ENCODE measurements around the gene OR52R1. TPM values are rescaled to one million over a fixed set of nuclear protein-coding genes. Genes with fewer than 3 reads are reported as not detected.
"Not testable (repeated sequence)": the region's sequence is repeated elsewhere in the genome, so short reads cannot be mapped to it uniquely, and the experiment has no call there.

Gene OR52R1
- not detected in 2 replicates for total RNA-seq (2014; rRNA removed; shearing (Covaris generic))
- polyA plus RNA-seq (2014; cell fraction: nucleus; rRNA removed), result not detected in 2 replicates

GRCh38 chr11:4804280-4804679, at the start of gene OR52R1:
OR52R1 (minus strand) TSS chr11:4804380; CDS start chr11:4804380, 0 bp downstream.
- no peak for DNase-seq (ENCODE audit: extremely low read depth, low read depth)

- no peak for DNase-seq (ENCODE audit: extremely low read depth, low read depth)
Observed at GRCh38 chr11:4851033-4851432, 46.9 kb upstream of the OR52R1 start.

- DNase-seq (ENCODE audit: extremely low read depth, low read depth), result no peak
Observed at GRCh38 chr11:4848908-4849532, 44.8 kb upstream of the OR52R1 start, which contains the start of gene OR51S1. OR51S1 (minus strand) TSS chr11:4849208; CDS start chr11:4849208, 0 bp downstream.

- no peak for DNase-seq (ENCODE audit: extremely low read depth, low read depth)
Observed at GRCh38 chr11:4839851-4840549, 35.8 kb upstream of the OR52R1 start.

GRCh38 chr11:4830909-4831308, 26.7 kb upstream of the OR52R1 start:
- DNase-seq (ENCODE audit: extremely low read depth, low read depth), result no peak

- no peak for DNase-seq (ENCODE audit: extremely low read depth, low read depth)
Observed at GRCh38 chr11:4830346-4830745, 26.2 kb upstream of the OR52R1 start.

- DNase-seq (ENCODE audit: extremely low read depth, low read depth), result no peak
Observed at GRCh38 chr11:4826425-4826824, 22.2 kb upstream of the OR52R1 start.

GRCh38 chr11:4825132-4825531, 21.0 kb upstream of the OR52R1 start:
- DNase-seq (ENCODE audit: extremely low read depth, low read depth), result no peak

- no peak for DNase-seq (ENCODE audit: extremely low read depth, low read depth)
Observed at GRCh38 chr11:4821021-4821420, 16.8 kb upstream of the OR52R1 start, which contains the start of gene OR51F2. OR51F2 (plus strand) TSS chr11:4821321; CDS start chr11:4821422, 101 bp downstream.

- DNase-seq (ENCODE audit: extremely low read depth, low read depth), result no peak
Observed at GRCh38 chr11:4809246-4809645, 5.1 kb upstream of the OR52R1 start.

- DNase-seq (ENCODE audit: extremely low read depth, low read depth), result no peak
Observed at GRCh38 chr11:4808476-4808875, 4.3 kb upstream of the OR52R1 start.

GRCh38 chr11:4801316-4801715, 2.9 kb downstream of the OR52R1 start:
- DNase-seq (ENCODE audit: extremely low read depth, low read depth), result not testable (repeated sequence)

GRCh38 chr11:4798427-4799183, 5.6 kb downstream of the OR52R1 start:
- no peak for DNase-seq (ENCODE audit: extremely low read depth, low read depth)

- no peak for DNase-seq (ENCODE audit: extremely low read depth, low read depth)
Observed at GRCh38 chr11:4797206-4797605, 7.0 kb downstream of the OR52R1 start.

GRCh38 chr11:4782454-4782853, 21.7 kb downstream of the OR52R1 start:
- no peak for DNase-seq (ENCODE audit: extremely low read depth, low read depth)

GRCh38 chr11:4769838-4770237, 34.3 kb downstream of the OR52R1 start, which contains the start of gene OR51F1:
OR51F1 (minus strand) TSS chr11:4769938; CDS start chr11:4769938, 0 bp downstream.
- DNase-seq (ENCODE audit: extremely low read depth, low read depth), result no peak

GRCh38 chr11:4768094-4768493, 36.1 kb downstream of the OR52R1 start:
- DNase-seq (ENCODE audit: extremely low read depth, low read depth), result no peak

GRCh38 chr11:4766420-4767043, 37.6 kb downstream of the OR52R1 start:
- no peak for DNase-seq (ENCODE audit: extremely low read depth, low read depth)

GRCh38 chr11:4763096-4763495, 41.1 kb downstream of the OR52R1 start:
- DNase-seq (ENCODE audit: extremely low read depth, low read depth), result no peak
